Mammary epithelial cell (primary cell): ENCODE measurements around the gene TBC1D14.

Source experiments
- CTCF ChIP-seq, 2 donors: IDR thresholded peaks in 1 of 2; conservative IDR thresholded peaks in 1 of 2; 2 replicates each; pipeline ENCODE4 v1.5.1; 2011 to 2012; ENCODE audit warnings: inconsistent platforms in 2 of 2, low read length in 2 of 2, mild to moderate bottlenecking in 2 of 2, control low read depth in 1 of 2, low read depth in 1 of 2; ENCODE audit not compliant: insufficient read depth in 1 of 2; ENCODE audit errors: extremely low read depth in 1 of 2
- EZH2 ChIP-seq: IDR thresholded peaks from 2 replicates; pipeline ENCODE4 v1.6.1; 2012; ENCODE audit warnings: low read length, inconsistent platforms, borderline replicate concordance

DNA sequence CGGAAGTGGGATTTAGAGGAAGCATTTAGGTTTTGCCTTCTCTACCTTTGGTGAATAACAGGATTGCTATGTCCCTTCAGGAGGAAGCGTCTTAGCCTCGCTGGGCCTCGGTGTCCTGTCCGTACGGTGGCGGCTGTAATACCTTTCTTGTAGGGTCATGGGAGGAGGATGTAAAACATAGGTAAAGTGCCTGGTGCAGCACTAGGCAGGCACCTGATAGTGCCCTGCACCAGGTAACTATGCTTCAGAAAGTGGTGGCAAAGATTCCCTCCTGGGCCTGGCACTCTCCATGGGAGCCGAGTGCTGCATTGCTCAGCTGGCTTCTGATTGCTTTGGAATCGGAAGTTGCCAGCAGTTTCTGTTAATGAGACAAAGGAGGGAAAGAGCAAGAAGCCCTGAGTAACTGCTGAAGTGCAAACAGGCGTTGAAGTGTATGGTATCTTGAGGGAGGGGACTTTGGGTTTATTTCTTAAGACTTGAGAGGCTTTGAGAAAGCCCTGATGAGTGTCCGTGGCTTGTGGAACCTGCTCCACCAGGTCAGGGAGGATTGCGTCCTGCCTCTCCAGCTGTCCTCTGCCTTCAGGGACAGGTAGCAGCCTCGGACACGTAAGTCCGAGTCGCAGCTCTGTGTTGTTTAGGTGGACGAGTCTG is 45.8 kb downstream of the TBC1D14 start:
- no peak for TF ChIP-seq CTCF (conservative IDR thresholded peaks at IDR 0.05 in 1 of 2, IDR thresholded peaks at IDR 0.05 in 1 of 2; ENCODE audit: extremely low read depth in 1 of 2, insufficient read depth in 1 of 2, low read depth in 1 of 2, low read length in 2 of 2)
- no peak for TF ChIP-seq EZH2
